Measurements from ENCODE around the gene PRR33.
A peak's percentile ranks its signal among the peaks of the same experiment; 100 is the strongest.
"Not testable (repeated sequence)": the region's sequence is repeated elsewhere in the genome, so short reads cannot be mapped to it uniquely, and the experiment has no call there.

Gene PRR33

GRCh38 chr11:1879342-1879940 lies 12.3 kb downstream of the PRR33 start:
- TF ChIP-seq CTCF (IDR thresholded peaks at IDR 0.05; ENCODE audit: poor library complexity, severe bottlenecking), result no peak
- peak overlapping the region; percentile 27 for H3K27ac ChIP-seq (ENCODE audit: poor library complexity, severe bottlenecking)

GRCh38 chr11:1878137-1879031 lies 13.3 kb downstream of the PRR33 start:
- no peak for TF ChIP-seq CTCF (IDR thresholded peaks at IDR 0.05; ENCODE audit: poor library complexity, severe bottlenecking)
- Histone ChIP-seq H3K4me3 (ENCODE audit: severe bottlenecking) (no peak overlapping the region), H3K4me1 (ENCODE audit: insufficient read depth, poor library complexity, severe bottlenecking) (peaks cover 18% of the 10 kb centered on the region), H3K9me3 (ENCODE audit: severe bottlenecking) (no peaks in the 10 kb centered on the region), H3K36me3 (ENCODE audit: low read depth) (no peaks in the 10 kb centered on the region), H3K27me3 (ENCODE audit: insufficient read depth, poor library complexity, severe bottlenecking) (no peaks in the 10 kb centered on the region), H3K27ac (ENCODE audit: poor library complexity, severe bottlenecking) (peak overlapping the region; percentile 93)
- ATAC-seq (ENCODE audit: low read depth) (no peak), DNase-seq (ENCODE audit: low spot score) (peak; percentile 61)

More at GRCh38 chr11:1879342-1879940, 12.3 kb downstream of the PRR33 start:
- H3K9me3 ChIP-seq (ENCODE audit: severe bottlenecking), result no peaks in the 10 kb centered on the region
- H3K4me1 ChIP-seq (ENCODE audit: insufficient read depth, poor library complexity, severe bottlenecking), result peaks cover 16% of the 10 kb centered on the region
- DNase-seq (ENCODE audit: low spot score), result peak; percentile 47
- H3K27me3 ChIP-seq (ENCODE audit: insufficient read depth, poor library complexity, severe bottlenecking), result no peaks in the 10 kb centered on the region
- H3K4me3 ChIP-seq (ENCODE audit: severe bottlenecking), result no peak overlapping the region
- H3K36me3 ChIP-seq (ENCODE audit: low read depth), result no peaks in the 10 kb centered on the region
- ATAC-seq (ENCODE audit: low read depth), result no peak

- Histone ChIP-seq H3K4me1 (ENCODE audit: insufficient read depth, poor library complexity, severe bottlenecking) (peaks cover 25% of the 10 kb centered on the region), H3K27ac (ENCODE audit: poor library complexity, severe bottlenecking) (peak overlapping the region; percentile 93), H3K9me3 (ENCODE audit: severe bottlenecking) (no peaks in the 10 kb centered on the region), H3K4me3 (ENCODE audit: severe bottlenecking) (no peak overlapping the region), H3K36me3 (ENCODE audit: low read depth) (no peaks in the 10 kb centered on the region), H3K27me3 (ENCODE audit: insufficient read depth, poor library complexity, severe bottlenecking) (no peaks in the 10 kb centered on the region)
- ATAC-seq (ENCODE audit: low read depth) (no peak), DNase-seq (ENCODE audit: low spot score) (peak; percentile 70)
- TF ChIP-seq CTCF (IDR thresholded peaks at IDR 0.05; ENCODE audit: poor library complexity, severe bottlenecking), result no peak
Measured at GRCh38 chr11:1877211-1878136, 14.2 kb downstream of the PRR33 start.

- peak; percentile 33 for TF ChIP-seq CTCF (IDR thresholded peaks at IDR 0.05; ENCODE audit: poor library complexity, severe bottlenecking)
- Histone ChIP-seq H3K27me3 (ENCODE audit: insufficient read depth, poor library complexity, severe bottlenecking) (no peaks in the 10 kb centered on the region), H3K4me1 (ENCODE audit: insufficient read depth, poor library complexity, severe bottlenecking) (peaks cover 25% of the 10 kb centered on the region)
Measured at GRCh38 chr11:1876361-1877063, 15.2 kb downstream of the PRR33 start.

GRCh38 chr11:1875851-1876301 lies 15.8 kb downstream of the PRR33 start:
- not testable (repeated sequence) for H3K9me3 ChIP-seq (ENCODE audit: severe bottlenecking); H3K4me3 ChIP-seq (ENCODE audit: severe bottlenecking); H3K27me3 ChIP-seq (ENCODE audit: insufficient read depth, poor library complexity, severe bottlenecking); H3K36me3 ChIP-seq (ENCODE audit: low read depth); ATAC-seq (ENCODE audit: low read depth); DNase-seq (ENCODE audit: low spot score)
- peak overlapping the region; percentile 93 for H3K27ac ChIP-seq (ENCODE audit: poor library complexity, severe bottlenecking)
- H3K4me1 ChIP-seq (ENCODE audit: insufficient read depth, poor library complexity, severe bottlenecking), result peaks cover 25% of the 10 kb centered on the region

More at GRCh38 chr11:1876361-1877063, 15.2 kb downstream of the PRR33 start:
- H3K36me3 ChIP-seq (ENCODE audit: low read depth), result no peaks in the 10 kb centered on the region
- peak overlapping the region; percentile 19 for H3K4me3 ChIP-seq (ENCODE audit: severe bottlenecking)
- ATAC-seq (ENCODE audit: low read depth) (peak; percentile 24; the same call in 2 of the 3 replicates), DNase-seq (ENCODE audit: low spot score) (peak; percentile 69)
- H3K9me3 ChIP-seq (ENCODE audit: severe bottlenecking), result no peaks in the 10 kb centered on the region
- peak overlapping the region; percentile 93 for H3K27ac ChIP-seq (ENCODE audit: poor library complexity, severe bottlenecking)
